HG03280 (cell line): Measurements from ENCODE around the gene ATP1B2.
"Not testable (repeated sequence)": the region's sequence is repeated elsewhere in the genome, so short reads cannot be mapped to it uniquely, and the experiment has no call there.

ENCODE experiments used
- ATAC-seq: cut with Tn5 transposase; IDR thresholded peaks from one replicate; pipeline ENCODE4 v1.9.1; 2021; ENCODE audit warnings: mild to moderate bottlenecking, moderate library complexity; ENCODE audit not compliant: unreplicated experiment

Gene ATP1B2

GRCh38 chr17:7633093-7633492, 17.6 kb upstream of the ATP1B2 start:
- no peak for ATAC-seq

GRCh38 chr17:7634384-7634783, 16.3 kb upstream of the ATP1B2 start:
- ATAC-seq = no peak

GRCh38 chr17:7636163-7636562, 14.6 kb upstream of the ATP1B2 start:
- ATAC-seq = no peak

GRCh38 chr17:7640783-7641182, 9.9 kb upstream of the ATP1B2 start:
- no peak for ATAC-seq

- not testable (repeated sequence) for ATAC-seq
These were observed 9.1 kb upstream of the ATP1B2 start for GRCh38 chr17:7641635-7642034.

GRCh38 chr17:7644775-7645174, 6.0 kb upstream of the ATP1B2 start:
- ATAC-seq = no peak

- no peak for ATAC-seq
These were observed 4.3 kb upstream of the ATP1B2 start for GRCh38 chr17:7646457-7646856.

GRCh38 chr17:7647018-7647417, 3.7 kb upstream of the ATP1B2 start:
- no peak for ATAC-seq

- ATAC-seq = no peak
These were observed 455 bp downstream of the ATP1B2 start for GRCh38 chr17:7651097-7651664.

- no peak for ATAC-seq
These were observed 1.1 kb downstream of the ATP1B2 start for GRCh38 chr17:7651665-7652387.

GRCh38 chr17:7652388-7653356, 1.9 kb downstream of the ATP1B2 start:
- ATAC-seq = no peak

GRCh38 chr17:7654832-7655540, 4.3 kb downstream of the ATP1B2 start:
- no peak for ATAC-seq

GRCh38 chr17:7655541-7655840, 4.8 kb downstream of the ATP1B2 start:
- ATAC-seq = no peak

GRCh38 chr17:7656958-7657609, 6.4 kb downstream of the ATP1B2 start:
- no peak for ATAC-seq

- ATAC-seq = no peak
These were observed 17.1 kb downstream of the ATP1B2 start for GRCh38 chr17:7667656-7668406.

- ATAC-seq = no peak
These were observed 17.8 kb downstream of the ATP1B2 start for GRCh38 chr17:7668482-7668881.

- ATAC-seq = no peak
These were observed 22.5 kb downstream of the ATP1B2 start for GRCh38 chr17:7673239-7673638.

- ATAC-seq = no peak
These were observed 24.2 kb downstream of the ATP1B2 start for GRCh38 chr17:7674934-7675333.

GRCh38 chr17:7676533-7676932, 25.8 kb downstream of the ATP1B2 start:
- no peak for ATAC-seq
